ENCODE results near the gene SP140.
"Not testable (repeated sequence)": the region's sequence is repeated elsewhere in the genome, so short reads cannot be mapped to it uniquely, and the experiment has no call there.

The SP140 gene

DNA sequence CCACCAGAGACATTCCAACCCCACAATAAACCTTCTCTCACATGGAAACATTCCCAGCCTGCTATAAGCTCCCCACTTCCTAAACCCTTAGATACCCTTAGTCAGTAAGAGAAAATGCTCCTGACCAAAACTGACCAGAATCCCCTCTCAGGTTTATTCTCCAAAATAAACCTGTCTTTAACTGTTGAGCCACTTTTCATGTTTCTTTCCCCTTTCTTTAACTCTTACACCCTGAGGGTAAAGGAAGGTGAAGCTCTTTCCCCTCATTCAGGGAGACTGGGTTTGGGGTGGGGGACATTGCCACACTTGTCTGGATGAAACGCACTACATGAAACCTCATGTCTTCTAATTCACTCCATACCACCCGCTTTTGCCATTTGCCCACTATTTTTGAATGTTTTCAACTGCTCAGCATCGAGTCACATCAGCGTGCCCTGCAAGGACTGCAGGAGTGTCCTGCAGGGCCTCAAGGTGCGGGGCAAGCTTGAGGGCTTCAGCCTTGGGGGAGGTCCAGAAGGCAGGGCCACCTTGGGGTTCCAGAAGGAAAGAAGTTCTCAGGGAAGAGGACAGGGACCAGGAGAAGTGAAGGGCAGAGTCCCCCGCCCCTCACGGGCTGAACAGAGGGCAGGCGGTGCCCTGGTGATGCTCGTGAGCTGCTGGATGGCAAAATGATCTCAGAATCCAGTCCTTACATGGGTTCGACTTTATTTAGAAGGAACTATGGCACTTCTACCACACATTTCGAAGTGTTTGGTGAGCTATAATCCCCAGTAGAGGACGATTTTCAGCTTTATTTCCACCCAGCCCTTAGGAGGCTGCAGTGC, 97.2 kb downstream of the SP140 start:
- Mint-ChIP-seq H3K27ac (peak overlapping the region; percentile 22), H3K36me3 (ENCODE audit: low read depth) (no peaks in the 10 kb centered on the region), H3K4me1 (ENCODE audit: low read depth) (peaks cover 74% of the 10 kb centered on the region), H3K4me3 (no peak overlapping the region), H3K9me3 (no peaks in the 10 kb centered on the region), H3K27me3 (no peaks in the 10 kb centered on the region)

DNA sequence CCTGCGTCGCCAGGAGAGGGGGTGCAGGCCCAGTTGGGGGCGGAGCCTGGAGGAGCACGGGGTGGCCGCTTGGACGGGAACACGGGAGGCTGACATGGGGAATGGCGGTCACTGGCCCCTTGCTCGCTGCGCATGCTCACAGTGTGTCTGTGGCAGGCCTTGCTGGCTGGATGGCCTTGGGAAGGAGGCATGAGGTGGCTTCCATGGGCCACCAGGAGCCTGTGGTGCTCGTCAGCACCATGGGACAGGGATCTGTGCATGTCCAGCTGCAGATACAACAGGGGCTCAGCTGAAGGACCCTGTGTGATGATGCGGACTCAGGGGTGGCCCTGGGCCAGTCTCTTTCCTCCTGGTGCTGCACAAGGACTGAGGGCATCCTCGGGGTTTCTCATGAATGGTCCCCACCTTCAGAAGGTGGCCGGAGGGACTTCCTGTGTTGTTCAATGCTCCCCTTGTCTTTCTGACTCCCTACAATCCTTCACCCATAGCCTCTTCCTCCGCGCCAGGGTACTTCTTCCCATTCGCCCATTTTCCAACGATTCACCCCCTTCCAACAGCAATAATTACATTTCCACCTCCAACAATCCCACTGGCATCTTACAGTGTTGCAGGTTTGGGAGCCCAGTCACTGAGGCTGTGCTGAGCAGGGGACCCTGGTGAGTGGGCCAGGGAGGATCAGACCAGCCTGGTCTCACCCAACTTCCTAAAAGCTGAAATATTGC, 98.0 kb downstream of the SP140 start:
- no peak overlapping the region for H3K27ac Mint-ChIP-seq
- peaks cover 71% of the 10 kb centered on the region for H3K4me1 Mint-ChIP-seq (ENCODE audit: low read depth)
- no peaks in the 10 kb centered on the region for H3K9me3 Mint-ChIP-seq
- H3K4me3 Mint-ChIP-seq, result no peak overlapping the region
- no peaks in the 10 kb centered on the region for H3K27me3 Mint-ChIP-seq
- no peaks in the 10 kb centered on the region for H3K36me3 Mint-ChIP-seq (ENCODE audit: low read depth)

DNA sequence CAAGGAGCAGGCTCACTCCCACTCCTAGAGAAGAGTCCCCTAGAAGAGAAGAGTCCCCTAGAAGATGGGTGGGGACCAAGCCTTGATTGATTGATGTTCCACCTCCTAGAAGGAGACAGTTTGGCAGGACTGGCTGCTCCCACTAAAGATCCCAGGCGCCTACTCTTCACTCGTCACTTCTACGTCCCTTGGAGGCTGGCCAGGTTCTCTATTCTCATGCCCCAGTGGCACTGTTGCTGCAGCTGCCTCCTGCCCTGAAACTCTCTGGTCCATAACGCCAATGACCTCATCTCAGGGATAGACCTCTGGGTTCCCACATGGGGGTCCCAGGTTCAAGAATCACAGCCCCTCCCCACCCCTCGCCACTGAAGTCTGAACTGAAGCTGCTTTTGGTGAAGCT, 99.0 kb downstream of the SP140 start:
- H3K4me3 Mint-ChIP-seq, result no peak overlapping the region
- H3K27me3 Mint-ChIP-seq, result no peaks in the 10 kb centered on the region
- no peaks in the 10 kb centered on the region for H3K9me3 Mint-ChIP-seq
- H3K4me1 Mint-ChIP-seq (ENCODE audit: low read depth), result peaks cover 71% of the 10 kb centered on the region
- peaks cover 10% of the 10 kb centered on the region for H3K36me3 Mint-ChIP-seq (ENCODE audit: low read depth)
- peak overlapping the region; percentile 23 for H3K27ac Mint-ChIP-seq

DNA sequence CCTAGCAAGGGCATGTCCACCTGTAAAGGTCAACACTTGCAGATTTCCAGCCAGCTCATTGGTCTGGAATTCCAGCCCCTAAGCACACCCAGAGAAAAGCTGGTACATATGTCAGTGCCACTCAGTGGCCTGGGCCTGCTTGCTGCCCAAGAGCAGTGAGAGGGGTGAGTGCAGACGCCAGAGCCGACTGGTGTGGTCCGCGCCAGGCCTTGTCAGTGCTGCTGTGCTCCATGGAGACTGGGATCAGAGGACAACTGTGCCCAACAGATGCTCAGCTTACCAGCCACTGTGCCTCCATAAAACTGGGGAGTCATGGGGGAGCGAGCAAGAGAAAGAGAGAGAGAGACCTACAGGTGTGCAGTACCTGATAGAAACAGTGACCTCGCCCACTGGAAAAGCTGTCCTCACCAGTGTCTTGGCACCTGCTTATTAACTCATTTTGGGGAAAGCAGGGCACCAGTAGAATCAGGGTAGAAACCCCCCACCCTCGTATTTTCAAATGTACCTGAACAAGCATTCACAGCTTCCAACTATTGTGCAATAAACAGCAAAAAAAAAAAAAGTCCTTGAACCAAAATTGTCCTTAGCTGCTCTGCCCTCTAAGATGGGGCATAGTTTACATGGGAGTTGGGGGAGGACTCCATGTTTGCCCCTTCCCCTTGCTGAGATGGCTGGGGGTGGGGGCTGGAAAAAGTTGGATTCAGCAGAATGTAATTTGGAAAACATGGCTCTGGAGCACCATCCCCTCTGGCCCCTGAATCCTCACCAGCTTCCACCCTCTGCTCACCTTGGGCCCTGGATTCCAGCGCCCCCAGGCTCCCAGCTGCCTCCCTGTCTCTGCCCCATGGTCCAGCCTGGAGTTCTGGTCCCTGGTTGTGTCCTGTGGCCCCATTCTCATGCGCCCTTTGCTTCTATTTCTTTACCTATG, 100.0 kb downstream of the SP140 start:
- peaks cover 73% of the 10 kb centered on the region for H3K4me1 Mint-ChIP-seq (ENCODE audit: low read depth)
- H3K27me3 Mint-ChIP-seq, result no peaks in the 10 kb centered on the region
- H3K27ac Mint-ChIP-seq, result peak overlapping the region; percentile 23
- no peaks in the 10 kb centered on the region for H3K9me3 Mint-ChIP-seq
- H3K36me3 Mint-ChIP-seq (ENCODE audit: low read depth), result peaks cover 20% of the 10 kb centered on the region
- peak overlapping the region; percentile 94 for H3K4me3 Mint-ChIP-seq

DNA sequence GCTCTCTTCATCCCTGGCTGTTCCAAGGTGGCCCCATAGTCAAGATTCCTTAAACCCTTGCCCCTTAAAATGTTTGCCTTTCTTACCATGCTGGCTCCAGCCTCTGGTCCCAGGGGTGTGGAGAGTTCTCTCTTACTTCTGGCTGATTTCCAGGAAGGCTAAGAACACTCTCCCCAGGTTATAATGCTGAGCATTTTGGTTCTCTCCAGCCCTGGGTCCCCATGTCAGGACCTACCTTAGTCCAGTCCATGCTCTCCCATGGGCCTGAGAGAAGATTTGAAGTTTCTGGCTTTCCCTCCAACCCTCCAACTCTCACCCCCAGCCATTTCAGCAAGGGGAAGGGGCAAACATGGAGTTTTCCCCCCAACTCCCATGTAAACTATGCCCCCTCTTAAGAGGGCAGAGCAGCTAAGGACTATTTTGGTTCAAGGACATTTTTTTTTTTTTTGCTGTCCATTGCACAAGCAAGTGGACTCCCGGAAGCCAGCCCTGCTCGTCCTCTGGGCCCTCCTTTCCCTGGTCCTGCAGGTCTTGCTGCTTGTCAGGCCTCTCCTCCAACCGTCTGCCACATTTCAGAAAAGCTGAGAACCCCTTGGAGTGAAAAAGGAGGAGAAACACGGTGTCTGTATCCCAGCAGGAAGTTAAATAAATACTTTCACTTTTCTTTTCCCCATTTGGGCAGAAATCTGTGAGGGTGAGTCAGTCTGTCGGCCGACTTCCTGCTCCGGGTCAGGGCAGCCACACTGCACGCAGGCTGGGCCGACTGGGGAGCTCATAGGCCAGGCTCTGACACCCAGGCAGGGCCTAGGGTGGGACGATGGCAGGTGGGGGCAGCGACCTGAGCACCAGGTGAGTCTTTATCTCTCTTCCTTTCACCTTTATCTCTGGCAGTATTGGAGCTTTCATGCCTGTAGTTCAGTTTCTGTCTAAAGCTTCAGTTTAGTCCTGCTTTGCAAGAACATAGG, 101.2 kb downstream of the SP140 start, which contains the start of gene SP140L:
SP140L (plus strand) TSS at position 741 of the 965 bp plus-strand sequence; CDS start at position 818, 77 bp downstream.
- Mint-ChIP-seq H3K4me1 (ENCODE audit: low read depth) (peaks cover 73% of the 10 kb centered on the region), H3K9me3 (no peaks in the 10 kb centered on the region)

DNA sequence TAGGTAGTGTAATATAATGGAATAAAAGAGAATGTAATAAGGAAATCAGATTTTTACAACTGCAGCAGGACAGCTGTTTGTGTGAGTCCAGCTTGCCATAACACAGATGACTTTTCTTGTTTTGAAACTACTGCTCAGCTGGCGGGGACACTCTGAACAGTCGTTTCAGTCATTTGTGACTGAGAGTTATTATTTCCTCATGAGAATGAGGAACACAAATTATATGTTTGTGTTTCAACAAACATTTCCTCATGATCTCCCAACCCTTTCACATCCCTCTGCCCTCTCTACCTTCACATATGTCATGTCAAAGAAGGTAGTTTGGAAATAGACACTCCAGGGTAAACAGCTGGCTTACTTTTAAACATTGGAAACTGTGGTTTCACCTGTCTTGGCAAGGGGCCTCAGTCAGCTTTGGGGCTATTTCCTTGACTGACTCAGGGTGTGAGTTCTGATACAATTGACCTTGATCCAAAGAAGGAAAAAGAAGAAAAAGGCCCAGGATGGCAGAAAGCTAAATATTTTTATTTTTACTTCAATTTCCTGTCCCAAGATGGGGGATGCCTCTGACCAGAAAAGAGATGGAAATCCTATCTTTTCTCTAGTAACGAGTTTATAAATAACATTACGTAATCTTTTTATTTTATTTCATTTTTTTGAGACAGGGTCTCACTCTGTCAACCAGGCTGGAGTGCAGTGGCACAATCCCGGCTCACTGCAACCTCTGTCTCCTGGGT, 102.0 kb downstream of the SP140 start:
- no peaks in the 10 kb centered on the region for H3K9me3 Mint-ChIP-seq
- H3K36me3 Mint-ChIP-seq (ENCODE audit: low read depth), result peaks cover 37% of the 10 kb centered on the region
- H3K27me3 Mint-ChIP-seq, result no peaks in the 10 kb centered on the region
- H3K27ac Mint-ChIP-seq, result peak overlapping the region; percentile 98
- peak overlapping the region; percentile 94 for H3K4me3 Mint-ChIP-seq
- H3K4me1 Mint-ChIP-seq (ENCODE audit: low read depth), result peaks cover 75% of the 10 kb centered on the region

More for the DNA sequence above, 101.2 kb downstream of the SP140 start, which contains the start of gene SP140L:
- Mint-ChIP-seq H3K27me3 (no peaks in the 10 kb centered on the region), H3K27ac (peak within 1 kb of the TSS; percentile 98), H3K36me3 (ENCODE audit: low read depth) (peaks cover 28% of the 10 kb centered on the region), H3K4me3 (peak within 1 kb of the TSS; percentile 94)

DNA sequence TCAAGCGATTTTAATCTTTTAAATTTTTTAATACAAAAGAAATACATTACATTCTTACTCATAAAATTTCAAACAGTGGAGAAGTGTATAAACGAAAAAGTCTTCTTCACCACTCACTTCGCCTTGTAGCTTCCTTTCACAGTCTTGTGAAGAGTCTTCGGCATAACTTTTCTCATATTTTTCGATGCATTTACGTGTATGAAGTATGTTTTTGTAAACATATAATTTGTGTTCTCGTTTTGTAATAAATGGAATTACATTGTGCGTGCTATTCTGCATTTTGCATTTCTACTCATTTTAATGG, 102.6 kb downstream of the SP140 start:
- Mint-ChIP-seq H3K27me3 (no peaks in the 10 kb centered on the region), H3K4me3 (peak overlapping the region; percentile 94), H3K27ac (peak overlapping the region; percentile 70), H3K4me1 (ENCODE audit: low read depth) (peaks cover 76% of the 10 kb centered on the region), H3K36me3 (ENCODE audit: low read depth) (peaks cover 41% of the 10 kb centered on the region), H3K9me3 (no peaks in the 10 kb centered on the region)

DNA sequence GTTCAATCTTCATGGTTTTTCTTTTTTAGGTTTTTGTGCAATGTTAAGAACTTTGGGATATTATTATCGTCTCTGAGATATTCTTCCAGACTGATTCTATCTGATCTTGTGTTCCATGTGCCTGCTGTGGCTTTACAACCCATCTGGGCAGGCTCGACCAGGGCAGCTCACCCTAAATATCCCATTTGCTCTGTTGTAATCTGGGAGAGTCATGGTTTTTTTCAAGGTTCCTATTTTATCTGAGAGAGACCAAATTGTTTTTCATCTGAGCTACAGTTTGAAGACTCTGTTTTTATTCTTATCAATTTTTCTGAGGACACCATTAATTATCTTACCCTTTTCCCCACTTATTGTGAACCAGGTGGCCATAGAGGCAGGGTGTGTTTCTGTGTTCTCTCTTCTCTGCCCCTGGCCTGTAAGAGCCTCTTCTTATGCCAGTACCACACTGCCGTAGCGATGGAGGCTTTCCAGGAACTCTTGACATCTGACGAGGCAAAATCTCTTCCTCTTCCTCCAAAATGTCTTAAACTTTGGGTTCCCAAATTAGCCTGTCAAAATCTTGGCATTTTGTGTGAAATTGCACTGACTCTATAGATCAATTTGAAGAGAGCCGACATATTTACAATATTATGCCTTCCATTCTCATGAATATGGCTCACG, 104.5 kb downstream of the SP140 start:
- Mint-ChIP-seq H3K4me1 (ENCODE audit: low read depth) (peaks cover 93% of the 10 kb centered on the region), H3K27ac (peak overlapping the region; percentile 70)

DNA sequence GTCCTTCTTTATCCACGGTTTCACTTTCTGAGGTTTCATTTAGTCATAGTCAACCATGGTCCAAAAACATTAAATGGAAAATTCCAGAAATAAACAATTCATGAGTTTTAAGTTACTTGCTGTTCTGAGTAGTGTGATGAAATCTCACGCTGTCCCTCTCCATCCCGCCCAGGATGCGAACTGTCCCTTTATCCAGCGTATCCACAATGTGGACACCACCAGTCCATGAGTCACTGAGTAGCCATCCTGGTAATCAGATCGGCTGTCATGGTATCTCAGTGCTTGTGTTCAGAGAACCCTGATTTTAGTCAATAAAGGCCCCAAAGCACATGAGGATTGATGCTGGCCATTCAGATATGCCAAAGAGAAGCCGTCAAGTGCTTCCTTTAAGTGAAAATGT, 105.2 kb downstream of the SP140 start:
- Mint-ChIP-seq H3K27me3 (no peaks in the 10 kb centered on the region), H3K27ac (peak overlapping the region; percentile 82), H3K36me3 (ENCODE audit: low read depth) (peaks cover 66% of the 10 kb centered on the region)

More for the DNA sequence above, 104.5 kb downstream of the SP140 start:
- Mint-ChIP-seq H3K36me3 (ENCODE audit: low read depth) (peaks cover 60% of the 10 kb centered on the region), H3K4me3 (peak overlapping the region; percentile 94), H3K27me3 (no peaks in the 10 kb centered on the region), H3K9me3 (peaks cover 5% of the 10 kb centered on the region)

DNA sequence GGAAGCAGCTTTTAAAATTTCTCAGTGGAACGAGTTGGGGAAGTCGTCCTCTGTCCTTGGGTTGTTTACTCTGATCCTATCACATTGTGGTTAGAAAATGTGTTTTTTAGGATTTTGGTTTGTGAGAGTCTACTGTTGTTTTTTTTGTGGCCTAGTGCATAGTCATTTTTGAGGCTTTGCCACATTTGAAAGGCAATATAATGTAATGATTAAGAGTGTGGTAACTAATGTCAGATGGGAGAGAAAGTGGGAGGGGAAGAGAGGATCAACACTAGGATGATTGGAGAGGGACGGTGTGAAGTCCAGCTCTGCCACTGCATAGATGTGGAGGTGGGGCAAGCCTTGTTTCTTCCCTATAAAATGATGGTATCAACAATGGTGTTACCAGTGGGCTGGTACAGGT, 109.9 kb downstream of the SP140 start:
- peaks cover 63% of the 10 kb centered on the region for H3K36me3 Mint-ChIP-seq (ENCODE audit: low read depth)
- peak overlapping the region; percentile 87 for H3K27ac Mint-ChIP-seq
- peaks cover 65% of the 10 kb centered on the region for H3K4me1 Mint-ChIP-seq (ENCODE audit: low read depth)
- H3K9me3 Mint-ChIP-seq, result peaks cover 10% of the 10 kb centered on the region
- H3K4me3 Mint-ChIP-seq, result peak overlapping the region; percentile 73
- no peaks in the 10 kb centered on the region for H3K27me3 Mint-ChIP-seq

More for the DNA sequence above, 105.2 kb downstream of the SP140 start:
- Mint-ChIP-seq H3K9me3 (peaks cover 5% of the 10 kb centered on the region), H3K4me3 (peak overlapping the region; percentile 94), H3K4me1 (ENCODE audit: low read depth) (peaks cover 93% of the 10 kb centered on the region)

DNA sequence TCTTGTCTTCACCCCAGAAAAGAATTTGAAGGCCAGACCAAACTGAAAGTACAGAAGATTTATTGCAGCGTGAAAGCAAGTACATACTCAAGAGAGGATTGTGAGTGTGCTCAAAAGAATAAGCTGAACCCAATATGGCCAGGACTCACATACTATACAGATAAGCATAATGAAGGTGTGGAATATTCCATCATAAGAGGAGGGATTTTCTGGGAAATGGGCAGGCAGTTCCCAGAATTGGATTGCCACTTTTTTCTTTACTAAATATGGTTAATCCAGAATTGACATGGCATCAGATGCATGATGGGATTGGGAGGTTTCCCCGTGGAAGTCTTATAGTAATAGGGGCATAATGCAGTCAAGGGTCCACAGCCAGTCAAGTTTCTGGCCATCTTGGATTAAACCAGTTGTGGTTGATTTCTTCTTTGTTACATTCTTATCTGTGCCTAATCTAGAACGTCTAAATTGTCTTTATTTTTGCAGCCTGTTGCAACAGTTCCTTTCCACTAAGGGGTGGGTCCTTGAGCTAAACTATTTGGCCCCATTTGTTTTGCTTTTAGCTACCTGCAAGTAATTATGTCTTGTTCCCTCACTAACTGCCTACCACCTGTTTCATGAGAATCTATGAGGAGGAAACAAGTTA, 110.4 kb downstream of the SP140 start:
- peak overlapping the region; percentile 73 for H3K4me3 Mint-ChIP-seq

DNA sequence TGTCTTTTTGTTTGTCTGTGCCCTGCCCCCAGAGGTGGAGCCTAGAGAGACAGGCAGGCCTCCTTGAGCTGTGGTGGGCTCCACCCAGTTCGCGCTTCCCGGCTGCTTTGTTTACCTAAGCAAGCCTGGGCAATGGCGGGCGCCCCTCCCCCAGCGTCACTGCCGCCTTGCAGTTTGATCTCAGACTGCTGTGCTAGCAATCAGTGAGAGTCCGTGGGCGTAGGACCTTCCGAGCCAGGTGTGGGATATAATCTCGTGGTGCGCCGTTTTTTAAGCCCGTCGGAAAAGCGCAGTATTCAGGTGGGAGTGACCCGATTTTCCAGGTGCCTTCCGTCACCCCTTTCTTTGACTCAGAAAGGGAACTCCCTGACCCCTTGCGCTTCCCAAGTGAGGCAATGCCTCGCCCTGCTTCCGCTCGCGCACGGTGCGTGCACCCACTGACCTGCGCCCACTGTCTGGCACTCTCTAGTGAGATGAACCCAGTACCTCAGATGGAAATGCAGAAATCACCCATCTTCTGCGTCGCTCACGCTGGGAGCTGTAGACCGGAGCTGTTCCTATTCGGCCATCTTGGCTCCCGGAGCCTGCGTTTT, 116.5 kb downstream of the SP140 start:
- not testable (repeated sequence) for H3K27me3 Mint-ChIP-seq, H3K4me3 Mint-ChIP-seq, H3K27ac Mint-ChIP-seq
- H3K4me1 Mint-ChIP-seq (ENCODE audit: low read depth), result peaks cover 49% of the 10 kb centered on the region
- peaks cover 27% of the 10 kb centered on the region for H3K9me3 Mint-ChIP-seq
- H3K36me3 Mint-ChIP-seq (ENCODE audit: low read depth), result peaks cover 53% of the 10 kb centered on the region

More for the DNA sequence above, 110.4 kb downstream of the SP140 start:
- peak overlapping the region; percentile 87 for H3K27ac Mint-ChIP-seq
- no peaks in the 10 kb centered on the region for H3K27me3 Mint-ChIP-seq
- H3K4me1 Mint-ChIP-seq (ENCODE audit: low read depth), result peaks cover 60% of the 10 kb centered on the region
- peaks cover 10% of the 10 kb centered on the region for H3K9me3 Mint-ChIP-seq
- H3K36me3 Mint-ChIP-seq (ENCODE audit: low read depth), result peaks cover 58% of the 10 kb centered on the region

All from stimulated activated naive CD8-positive, alpha-beta T cell treated with anti-CD3 and anti-CD28 coated beads, Interleukin-15, Interleukin-2, amounts not matched to agents 100 ng/mL and 50 ng/mL, for 24 hours (primary cell).